ENCODE results near the gene LEFTY2.

- TF ChIP-seq CTCF (IDR thresholded peaks at IDR 0.05) (no peak), POLR2A (IDR thresholded peaks at IDR 0.05) (no peak)
Observed at GRCh38 chr1:225899044-225899925, 41.7 kb downstream of the LEFTY2 start.
